Loucy (cell line): ENCODE data around the gene AP5B1.

Source experiments
- H2AFZ ChIP-seq: fragments of 200-600 bp; sonication (generic); 2 replicates; pipeline ENCODE4 v1.6.0; 2016; ENCODE audit warnings: antibody characterized with exemption, mild to moderate bottlenecking, low read length, moderate library complexity
- H3F3A ChIP-seq: fragments of 200-600 bp; 2 replicates; pipeline ENCODE4 v1.6.0; 2016; ENCODE audit warnings: antibody characterized with exemption, low read depth, mild to moderate bottlenecking
- H3K27me3 ChIP-seq: fragments of 200-600 bp; sonication (generic); 2 replicates; pipeline ENCODE4 v1.6.1; 2014; ENCODE audit warnings: low read length, mild to moderate bottlenecking; ENCODE audit not compliant: insufficient read depth, poor library complexity, severe bottlenecking
- H3K36me3 ChIP-seq: fragments of 200-600 bp; sonication (generic); 2 replicates; pipeline ENCODE4 v1.6.1; 2016; ENCODE audit warnings: low read length; ENCODE audit not compliant: insufficient read depth
- H3K4me1 ChIP-seq: fragments of 200-600 bp; sonication (generic); 2 replicates; pipeline ENCODE4 v1.5.1; 2014; ENCODE audit warnings: low read length, mild to moderate bottlenecking; ENCODE audit not compliant: insufficient read depth, poor library complexity, severe bottlenecking
- H3K4me2 ChIP-seq: fragments of 200-600 bp; sonication (generic); 2 replicates; pipeline ENCODE4 v1.6.0; 2014; ENCODE audit warnings: antibody characterized with exemption, low read length, low read depth, mild to moderate bottlenecking; ENCODE audit not compliant: poor library complexity, severe bottlenecking
- H3K4me3 ChIP-seq: fragments of 200-600 bp; sonication (generic); 2 replicates; pipeline ENCODE4 v1.5.1; 2014; ENCODE audit warnings: low read length, mild to moderate bottlenecking, mixed read lengths; ENCODE audit not compliant: poor library complexity, severe bottlenecking
- H3K79me2 ChIP-seq: fragments of 200-600 bp; sonication (generic); 2 replicates; pipeline ENCODE4 v1.6.1; 2014; ENCODE audit warnings: low read length; ENCODE audit not compliant: insufficient read depth
- H3K9ac ChIP-seq: fragments of 200-600 bp; sonication (generic); 2 replicates; pipeline ENCODE4 v1.6.0; 2014; ENCODE audit warnings: mild to moderate bottlenecking, low read depth, low read length, moderate library complexity; ENCODE audit not compliant: poor library complexity, severe bottlenecking
- H3K9me2 ChIP-seq: fragments of 200-600 bp; sonication (generic); replicated peaks from 2 replicates; pipeline ENCODE4 v1.6.1; 2016; ENCODE audit warnings: low read depth, low read length, mixed read lengths
- H3K9me3 ChIP-seq: fragments of 200-600 bp; sonication (generic); 2 replicates; pipeline ENCODE4 v1.6.1; 2014; ENCODE audit warnings: mild to moderate bottlenecking, antibody characterized with exemption, low read length, low read depth; ENCODE audit not compliant: insufficient read depth
- H4K20me1 ChIP-seq: fragments of 200-600 bp; sonication (generic); 2 replicates; pipeline ENCODE4 v1.6.0; 2014; ENCODE audit warnings: antibody characterized with exemption, low read length, mild to moderate bottlenecking; ENCODE audit not compliant: insufficient read depth, poor library complexity, severe bottlenecking
- EZH2phosphoT487 ChIP-seq: fragments of 200-600 bp; IDR thresholded peaks from 2 replicates; pipeline ENCODE4 v1.6.1; 2018; ENCODE audit warnings: antibody characterized with exemption, mild to moderate bottlenecking, moderate library complexity, borderline replicate concordance
- TF ChIP-seq, protein P1 (sequence below): fragments of 200-600 bp; sonication (generic); conservative IDR thresholded peaks from 2 replicates; pipeline ENCODE4 v1.5.1; 2014; ENCODE audit warnings: mild to moderate bottlenecking, antibody characterized with exemption, low read length

AP5B1 gene

DNA sequence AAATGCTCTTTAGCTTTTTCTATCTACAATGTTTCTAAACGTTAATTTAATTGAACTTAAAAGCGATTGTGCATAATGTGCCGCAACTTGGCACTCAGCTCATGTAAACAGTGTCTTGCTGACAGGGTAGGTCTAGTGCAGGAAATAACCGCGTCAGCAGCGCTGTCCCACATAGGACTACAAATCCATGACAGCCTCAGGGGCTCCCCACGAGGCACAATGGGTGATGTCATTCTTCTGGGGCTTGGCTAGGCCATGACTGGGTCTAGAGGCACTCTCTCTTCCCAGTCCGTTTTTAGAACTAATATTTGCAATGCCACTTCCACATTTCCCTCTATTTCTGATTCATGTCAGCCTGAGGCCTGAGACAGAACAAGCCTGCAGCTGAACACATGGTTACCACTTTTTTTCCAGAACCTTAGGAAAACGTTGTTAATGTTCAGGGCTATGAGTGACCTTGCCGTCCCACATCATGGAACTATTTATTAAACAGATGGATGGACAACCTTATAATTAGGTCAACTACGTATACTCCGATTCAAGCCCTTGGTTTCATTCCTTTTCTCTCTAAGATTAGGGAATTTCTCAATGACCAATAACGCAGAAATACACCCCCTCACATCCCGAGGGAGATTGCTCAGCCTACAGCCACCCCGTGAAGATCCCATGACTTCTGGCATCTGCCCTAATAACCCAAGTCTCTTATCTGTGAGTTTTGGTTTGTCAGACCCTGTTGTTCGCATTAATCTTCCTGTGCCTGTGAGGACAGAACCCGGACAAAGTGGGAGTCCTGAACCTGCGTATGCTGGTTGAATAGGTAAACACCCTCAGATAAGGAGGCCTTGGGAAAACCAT is 33.6 kb upstream of the AP5B1 start:
- Histone ChIP-seq H3K9ac (no peak overlapping the region), H3K9me3 (no peaks in the 10 kb centered on the region), H3K9me2 (no peaks in the 10 kb centered on the region), H2AFZ (no peak overlapping the region), H3K4me1 (peaks cover 13% of the 10 kb centered on the region), H3K36me3 (no peaks in the 10 kb centered on the region), H3K4me2 (no peak overlapping the region), H3K27me3 (no peaks in the 10 kb centered on the region), H3K4me3 (no peak overlapping the region), H3F3A (peaks cover 4% of the 10 kb centered on the region; the same call in 1 of the 2 replicates), H4K20me1 (no peaks in the 10 kb centered on the region), H3K79me2 (peaks cover 13% of the 10 kb centered on the region; the same call in 1 of the 2 replicates)
- no peak for TF ChIP-seq EZH2phosphoT487
- TF ChIP-seq, protein P1, sequence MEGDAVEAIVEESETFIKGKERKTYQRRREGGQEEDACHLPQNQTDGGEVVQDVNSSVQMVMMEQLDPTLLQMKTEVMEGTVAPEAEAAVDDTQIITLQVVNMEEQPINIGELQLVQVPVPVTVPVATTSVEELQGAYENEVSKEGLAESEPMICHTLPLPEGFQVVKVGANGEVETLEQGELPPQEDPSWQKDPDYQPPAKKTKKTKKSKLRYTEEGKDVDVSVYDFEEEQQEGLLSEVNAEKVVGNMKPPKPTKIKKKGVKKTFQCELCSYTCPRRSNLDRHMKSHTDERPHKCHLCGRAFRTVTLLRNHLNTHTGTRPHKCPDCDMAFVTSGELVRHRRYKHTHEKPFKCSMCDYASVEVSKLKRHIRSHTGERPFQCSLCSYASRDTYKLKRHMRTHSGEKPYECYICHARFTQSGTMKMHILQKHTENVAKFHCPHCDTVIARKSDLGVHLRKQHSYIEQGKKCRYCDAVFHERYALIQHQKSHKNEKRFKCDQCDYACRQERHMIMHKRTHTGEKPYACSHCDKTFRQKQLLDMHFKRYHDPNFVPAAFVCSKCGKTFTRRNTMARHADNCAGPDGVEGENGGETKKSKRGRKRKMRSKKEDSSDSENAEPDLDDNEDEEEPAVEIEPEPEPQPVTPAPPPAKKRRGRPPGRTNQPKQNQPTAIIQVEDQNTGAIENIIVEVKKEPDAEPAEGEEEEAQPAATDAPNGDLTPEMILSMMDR: no peak

GRCh38 chr11:65811764-65812475 is 31.1 kb upstream of the AP5B1 start:
- H3K27me3 ChIP-seq: no peaks in the 10 kb centered on the region
- H3K4me2 ChIP-seq: no peak overlapping the region
- no peaks in the 10 kb centered on the region for H4K20me1 ChIP-seq
- TF ChIP-seq EZH2phosphoT487: no peak
- TF ChIP-seq, protein P1: no peak
- peaks cover 4% of the 10 kb centered on the region; the same call in 1 of the 2 replicates for H3F3A ChIP-seq
- H3K9ac ChIP-seq: no peak overlapping the region
- H3K4me3 ChIP-seq: no peak overlapping the region
- no peaks in the 10 kb centered on the region for H3K9me2 ChIP-seq
- peaks cover 5% of the 10 kb centered on the region; the same call in 1 of the 2 replicates for H3K79me2 ChIP-seq
- no peaks in the 10 kb centered on the region for H3K9me3 ChIP-seq
- H2AFZ ChIP-seq: no peak overlapping the region
- no peaks in the 10 kb centered on the region for H3K36me3 ChIP-seq
- H3K4me1 ChIP-seq: peaks cover 5% of the 10 kb centered on the region

GRCh38 chr11:65810046-65810868 is 29.5 kb upstream of the AP5B1 start:
- no peaks in the 10 kb centered on the region for H3K79me2 ChIP-seq
- H4K20me1 ChIP-seq: no peaks in the 10 kb centered on the region
- H2AFZ ChIP-seq: no peak overlapping the region
- TF ChIP-seq EZH2phosphoT487: no peak
- TF ChIP-seq, protein P1: peak; percentile 48
- no peaks in the 10 kb centered on the region for H3K9me2 ChIP-seq
- H3K27me3 ChIP-seq: no peaks in the 10 kb centered on the region
- no peaks in the 10 kb centered on the region for H3K4me1 ChIP-seq
- no peaks in the 10 kb centered on the region for H3K36me3 ChIP-seq
- no peak overlapping the region for H3K4me2 ChIP-seq
- H3K4me3 ChIP-seq: no peak overlapping the region
- H3K9me3 ChIP-seq: no peaks in the 10 kb centered on the region
- H3F3A ChIP-seq: peaks cover 4% of the 10 kb centered on the region; the same call in 1 of the 2 replicates
- no peak overlapping the region for H3K9ac ChIP-seq
